GM08714 (cell line): Measurements from ENCODE around the gene LRRC70.
"Not testable (repeated sequence)": the region's sequence is repeated elsewhere in the genome, so short reads cannot be mapped to it uniquely, and the experiment has no call there.

ENCODE experiments used
- H3K4me3 ChIP-seq: fragments of 200-500 bp; sonication (Bioruptor generic); 2 replicates; pipeline ENCODE4 v1.5.1; 2014; ENCODE audit warnings: mild to moderate bottlenecking, low read length, inconsistent platforms
- ZNF274 ChIP-seq: IDR thresholded peaks from 2 replicates; pipeline ENCODE4 v1.6.1; 2012; ENCODE audit warnings: mild to moderate bottlenecking, low read depth, low read length

LRRC70 gene

DNA sequence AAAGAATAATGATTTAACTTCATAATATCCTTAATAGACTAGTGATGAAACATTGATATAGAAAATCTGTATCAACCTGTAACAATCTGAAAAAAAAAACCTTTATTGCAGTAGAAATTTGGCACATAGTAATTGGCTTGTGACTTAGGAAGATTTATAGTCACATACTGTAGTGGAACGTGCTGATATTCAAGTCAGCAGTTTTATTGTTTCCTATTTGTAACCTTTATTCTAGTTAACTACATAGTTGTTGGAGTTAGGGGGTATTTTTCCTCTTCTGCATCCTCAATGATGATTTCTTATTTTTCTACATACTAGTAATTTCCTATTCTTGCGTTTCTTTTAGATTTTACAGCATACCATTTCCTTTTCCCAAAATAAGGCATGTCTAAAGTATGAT lies 14.5 kb upstream of the LRRC70 start:
- no peak overlapping the region for H3K4me3 ChIP-seq
- TF ChIP-seq ZNF274 = no peak

DNA sequence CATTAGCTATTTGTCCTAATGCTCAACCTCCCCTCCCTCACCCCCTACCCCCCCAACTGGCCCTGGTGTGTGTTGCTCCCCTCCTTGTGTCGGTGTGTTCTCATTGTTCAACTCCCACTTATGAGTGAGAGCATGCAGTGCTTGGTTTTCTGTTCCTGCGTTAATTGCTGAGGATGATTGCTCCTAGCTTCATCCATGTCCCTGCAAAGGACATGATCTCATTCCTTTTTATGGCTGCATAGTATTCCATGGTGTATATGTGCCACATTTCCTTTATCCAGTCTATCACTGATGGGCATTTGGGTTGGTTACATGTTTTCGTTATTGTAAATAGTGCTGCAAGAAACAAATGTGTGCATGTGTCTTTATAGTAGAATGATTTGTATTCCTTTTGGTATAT lies 12.9 kb upstream of the LRRC70 start:
- H3K4me3 ChIP-seq = not testable (repeated sequence)

DNA sequence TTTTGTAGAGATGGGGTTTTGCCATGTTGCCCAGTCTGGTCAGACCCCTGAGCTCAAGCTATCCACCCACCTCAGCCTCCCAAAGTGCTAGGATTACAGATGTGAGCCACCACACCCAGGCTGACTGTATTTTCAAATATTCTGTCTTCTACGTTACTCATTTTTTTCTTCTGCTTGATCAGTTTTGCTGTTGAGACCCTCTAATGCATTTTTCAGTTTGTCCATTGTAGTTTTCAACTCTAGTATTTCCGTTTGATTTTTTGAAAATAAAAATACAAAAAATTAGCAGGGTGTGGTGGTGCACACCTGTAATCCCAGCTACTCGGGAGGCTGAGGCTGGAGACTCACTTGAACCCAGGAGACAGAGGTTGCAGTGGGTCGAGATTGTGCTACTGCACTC lies 10.5 kb upstream of the LRRC70 start:
- no peak for TF ChIP-seq ZNF274
- H3K4me3 ChIP-seq = no peak overlapping the region

DNA sequence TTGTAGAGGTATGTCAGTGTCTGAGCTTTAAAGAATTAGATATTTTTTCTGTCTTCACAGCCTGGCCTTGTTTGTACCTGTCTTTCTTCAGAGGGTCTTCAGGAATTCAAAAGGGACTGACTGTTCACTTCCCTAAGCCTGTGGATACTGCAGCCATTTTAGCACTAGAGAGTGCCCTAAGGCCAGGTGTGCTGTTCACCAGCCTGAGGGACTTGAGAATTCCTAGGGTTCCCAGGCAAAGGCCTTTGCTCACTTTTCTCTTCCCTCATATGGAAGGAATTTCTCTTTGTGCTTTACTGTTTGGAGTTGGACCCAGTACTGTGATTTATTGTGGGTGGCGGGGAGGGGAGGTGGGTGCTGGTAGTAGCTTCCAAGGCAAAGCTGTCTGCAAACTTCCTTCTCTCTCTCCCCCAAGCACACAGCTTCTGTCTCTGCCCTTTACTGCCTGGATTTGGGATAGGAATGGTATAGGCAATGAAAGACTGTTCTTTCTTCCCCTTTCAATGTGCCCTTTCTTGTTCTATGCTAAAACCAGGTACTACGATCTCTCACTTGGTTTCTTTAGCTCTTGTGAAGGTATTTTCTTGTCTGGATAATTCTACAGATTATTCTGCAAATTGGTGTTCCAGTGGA lies 9.7 kb upstream of the LRRC70 start:
- TF ChIP-seq ZNF274 = no peak
- no peak overlapping the region for H3K4me3 ChIP-seq

DNA sequence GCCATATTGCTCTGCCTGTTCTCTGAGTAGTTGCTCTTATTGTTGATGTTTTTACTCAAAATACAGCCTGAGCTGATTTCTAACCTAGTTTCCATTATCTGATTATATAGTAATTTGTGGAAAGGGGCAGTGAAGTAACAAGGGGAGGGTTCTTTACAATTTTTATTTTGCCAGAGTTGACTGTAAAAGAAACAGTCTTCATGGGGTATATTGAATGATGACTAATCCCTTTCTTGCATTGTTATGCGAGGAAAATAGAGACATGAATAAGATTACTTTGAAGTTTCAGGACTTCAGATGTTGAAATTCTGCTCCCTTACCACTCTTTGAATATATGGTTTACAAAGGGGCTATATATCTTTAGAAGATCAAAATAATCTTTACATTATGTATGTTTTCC lies 9.1 kb upstream of the LRRC70 start:
- no peak for TF ChIP-seq ZNF274
- H3K4me3 ChIP-seq = no peak overlapping the region

DNA sequence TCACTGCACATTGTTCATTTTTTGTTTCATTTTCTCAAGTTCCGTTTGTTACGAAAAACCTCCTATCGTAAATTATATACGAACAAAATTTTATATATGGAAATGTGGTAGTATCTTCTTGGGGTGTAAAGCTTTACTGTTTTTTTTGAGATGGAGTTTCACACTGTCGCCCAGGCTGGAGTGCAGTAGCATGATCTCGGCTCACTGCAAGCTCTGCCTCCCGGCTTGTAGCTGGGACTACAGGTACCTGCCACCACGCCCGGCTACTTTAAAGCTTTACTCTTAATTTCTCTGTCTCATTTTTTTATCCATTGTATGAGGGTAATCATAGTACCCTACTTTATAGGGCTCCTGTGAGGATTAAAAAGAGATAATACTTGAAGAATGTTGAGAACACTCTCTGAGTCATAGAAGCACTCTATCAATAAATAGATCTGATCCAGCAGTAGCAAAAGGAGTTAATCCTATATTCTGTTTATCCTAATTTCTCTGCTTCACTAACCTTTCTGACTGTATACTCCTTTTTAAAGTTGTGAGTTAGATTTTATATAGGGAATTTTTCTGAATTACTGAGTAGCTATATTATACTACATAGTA lies 5.6 kb upstream of the LRRC70 start:
- peak overlapping the region; percentile 48; the same call in 1 of the 2 replicates for H3K4me3 ChIP-seq
- TF ChIP-seq ZNF274 = no peak

DNA sequence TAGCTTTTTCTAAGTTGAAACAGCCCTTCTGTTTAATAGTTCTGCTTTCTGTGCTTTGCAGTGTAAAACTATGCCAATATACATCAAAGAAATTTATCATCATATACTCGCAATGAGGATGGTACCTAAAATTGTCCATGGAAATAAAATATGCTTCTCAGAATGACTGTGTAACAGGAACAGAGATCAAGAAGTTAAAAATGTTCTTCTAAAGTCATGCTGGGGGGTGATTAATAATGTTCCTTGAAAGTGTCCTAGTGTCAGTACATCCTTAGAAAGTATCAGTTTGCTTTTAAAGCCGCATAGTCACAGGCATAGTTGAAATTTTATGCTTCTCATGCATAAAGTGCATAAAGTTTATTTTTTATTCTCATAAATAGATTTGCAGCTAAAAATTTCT lies 4.0 kb upstream of the LRRC70 start:
- no peak overlapping the region for H3K4me3 ChIP-seq
- TF ChIP-seq ZNF274 = no peak

DNA sequence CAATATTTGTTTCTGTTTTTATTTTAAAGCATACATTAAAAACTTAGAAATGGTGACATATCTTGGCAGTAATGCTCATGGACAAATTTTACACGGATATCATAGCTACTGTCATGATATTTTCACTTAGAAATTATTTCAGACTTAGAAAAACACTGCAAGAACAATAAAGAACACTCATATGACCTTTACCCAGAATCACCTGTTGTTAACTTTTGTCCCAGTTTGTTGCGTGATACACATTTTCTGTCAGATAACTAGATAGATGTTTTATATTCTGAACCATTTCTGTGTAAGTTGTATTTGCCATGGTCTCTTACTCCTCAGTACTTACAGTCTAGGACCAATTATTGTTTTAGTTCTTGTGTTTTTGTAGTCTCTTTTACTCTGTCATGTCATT lies 3.6 kb upstream of the LRRC70 start:
- no peak for TF ChIP-seq ZNF274
- no peak overlapping the region for H3K4me3 ChIP-seq

DNA sequence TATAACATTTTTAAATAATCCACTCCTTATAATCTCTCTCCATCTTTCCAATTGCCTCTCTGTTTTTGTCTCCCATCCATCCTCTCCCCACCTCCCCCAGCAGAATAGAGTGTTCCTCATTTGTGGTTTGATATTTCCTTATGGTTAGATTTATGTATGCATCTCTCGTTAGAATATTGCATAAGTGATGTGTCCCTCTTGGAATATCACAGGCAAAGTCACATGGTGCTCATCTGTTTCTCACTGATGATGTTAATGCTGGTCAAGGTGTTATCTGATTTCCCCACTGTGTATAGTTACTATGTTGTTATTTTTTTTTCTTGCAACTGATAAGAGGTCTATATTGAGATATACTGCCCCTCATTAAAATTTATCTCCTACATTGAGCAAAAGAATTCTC lies 3.1 kb upstream of the LRRC70 start:
- TF ChIP-seq ZNF274 = no peak
- no peak overlapping the region for H3K4me3 ChIP-seq

DNA sequence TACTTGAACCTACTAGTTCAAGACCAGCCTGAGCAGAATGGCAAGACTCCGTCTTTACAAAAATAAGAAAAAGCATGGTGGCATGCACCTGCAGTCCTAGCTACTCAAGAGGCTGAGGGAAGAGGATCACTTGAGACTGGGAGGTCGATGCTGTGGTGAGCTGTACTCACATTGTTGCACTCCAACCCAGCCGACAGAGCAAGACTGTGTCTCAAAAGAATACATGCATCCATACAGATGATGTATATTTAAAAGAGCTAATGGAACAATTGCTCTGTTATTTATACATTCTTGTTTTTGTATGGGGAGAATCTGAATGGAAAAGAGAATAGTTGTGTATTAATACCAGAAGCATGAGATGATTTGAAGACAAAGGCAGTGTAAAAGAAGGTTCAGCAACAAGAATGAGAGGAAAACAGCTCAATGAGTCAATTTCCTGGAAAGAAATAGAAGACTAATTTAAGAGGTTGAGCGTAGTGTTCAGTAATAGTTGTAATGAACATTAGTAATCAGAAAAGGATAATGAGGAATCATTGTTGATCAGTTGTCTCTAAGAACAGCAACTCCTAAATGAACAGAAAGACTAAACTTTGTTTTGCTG lies 1.9 kb upstream of the LRRC70 start:
- H3K4me3 ChIP-seq = no peak overlapping the region
- no peak for TF ChIP-seq ZNF274

DNA sequence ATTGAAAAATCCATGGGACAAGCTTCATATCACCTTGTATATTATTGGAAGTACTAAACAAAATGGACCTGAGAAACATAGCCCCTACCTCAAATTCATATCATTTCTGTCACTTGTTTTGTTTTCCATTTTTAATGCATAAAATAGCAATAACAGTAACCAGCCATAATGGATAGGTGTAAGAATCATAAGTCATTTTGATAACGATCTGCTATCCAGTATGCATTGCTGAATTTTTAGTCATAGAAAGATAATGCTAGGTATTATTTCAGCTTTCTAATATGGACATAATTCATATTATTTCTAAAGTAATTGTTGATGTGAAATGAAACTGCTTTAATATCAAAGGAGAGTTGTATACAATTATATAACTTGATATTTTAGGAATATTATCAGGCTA lies 1.1 kb upstream of the LRRC70 start:
- TF ChIP-seq ZNF274 = no peak
- no peak overlapping the region for H3K4me3 ChIP-seq

DNA sequence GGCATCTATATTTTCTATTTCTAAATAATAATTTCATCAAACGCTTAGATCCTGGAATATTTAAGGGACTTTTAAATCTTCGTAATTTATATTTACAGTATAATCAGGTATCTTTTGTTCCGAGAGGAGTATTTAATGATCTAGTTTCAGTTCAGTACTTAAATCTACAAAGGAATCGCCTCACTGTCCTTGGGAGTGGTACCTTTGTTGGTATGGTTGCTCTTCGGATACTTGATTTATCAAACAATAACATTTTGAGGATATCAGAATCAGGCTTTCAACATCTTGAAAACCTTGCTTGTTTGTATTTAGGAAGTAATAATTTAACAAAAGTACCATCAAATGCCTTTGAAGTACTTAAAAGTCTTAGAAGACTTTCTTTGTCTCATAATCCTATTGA lies 1.1 kb downstream of the LRRC70 start:
- no peak overlapping the region for H3K4me3 ChIP-seq
- no peak for TF ChIP-seq ZNF274

DNA sequence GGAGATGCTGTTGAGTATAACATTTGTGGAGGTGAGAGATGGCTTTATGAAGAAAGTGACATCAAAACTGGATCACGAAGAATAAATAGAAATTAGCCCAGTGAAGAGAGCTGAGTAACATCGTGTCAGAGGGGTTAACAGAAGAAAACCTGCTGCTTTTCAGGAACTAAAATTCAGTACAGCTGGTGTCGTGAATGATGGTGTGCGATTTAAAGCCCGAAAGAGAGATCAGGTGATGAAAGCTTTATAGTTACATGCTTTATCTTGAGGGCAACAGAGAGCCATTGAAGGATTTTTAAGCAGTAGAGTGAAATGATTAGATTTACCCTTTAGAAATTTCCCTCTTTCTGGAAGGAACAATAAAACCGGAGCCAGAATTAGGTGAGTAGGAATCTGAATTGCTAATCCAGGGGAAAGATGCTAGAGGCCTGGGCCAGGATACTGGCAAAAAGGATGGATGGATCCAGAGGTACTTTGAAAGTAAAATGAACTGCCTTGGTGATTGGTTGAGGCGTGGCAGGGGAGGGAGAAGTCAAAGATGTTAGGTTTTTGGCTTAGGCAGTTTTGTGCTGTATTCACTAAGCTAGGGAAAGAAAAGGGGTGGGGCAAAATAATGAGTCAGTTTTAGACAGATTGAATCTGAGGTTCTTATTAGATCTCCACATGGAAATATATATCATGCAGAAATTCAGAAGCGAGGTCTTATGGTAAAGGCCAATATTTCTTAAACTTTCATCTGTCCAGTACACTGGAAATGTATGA lies 3.4 kb downstream of the LRRC70 start:
- no peak overlapping the region for H3K4me3 ChIP-seq
- no peak for TF ChIP-seq ZNF274

DNA sequence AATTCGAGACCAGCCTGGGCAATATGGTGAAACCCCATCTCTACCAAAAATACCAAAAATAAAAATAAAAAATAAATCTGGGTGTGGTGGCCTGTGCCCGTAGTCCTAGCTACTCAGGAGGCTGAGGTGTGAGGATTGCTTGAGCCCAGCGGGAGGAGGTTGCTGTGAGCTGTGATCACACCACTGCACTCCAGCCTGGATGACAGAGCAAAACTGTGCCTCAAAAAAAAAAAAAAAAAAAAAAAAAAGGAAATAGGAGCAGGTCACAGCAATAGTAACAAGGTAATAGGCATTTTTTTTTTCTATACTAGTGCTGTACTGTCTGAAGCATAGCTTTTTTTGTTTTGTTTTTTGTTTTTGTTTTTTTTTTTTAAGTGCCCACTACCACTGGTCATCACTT lies 5.8 kb downstream of the LRRC70 start:
- no peak overlapping the region for H3K4me3 ChIP-seq
- no peak for TF ChIP-seq ZNF274

DNA sequence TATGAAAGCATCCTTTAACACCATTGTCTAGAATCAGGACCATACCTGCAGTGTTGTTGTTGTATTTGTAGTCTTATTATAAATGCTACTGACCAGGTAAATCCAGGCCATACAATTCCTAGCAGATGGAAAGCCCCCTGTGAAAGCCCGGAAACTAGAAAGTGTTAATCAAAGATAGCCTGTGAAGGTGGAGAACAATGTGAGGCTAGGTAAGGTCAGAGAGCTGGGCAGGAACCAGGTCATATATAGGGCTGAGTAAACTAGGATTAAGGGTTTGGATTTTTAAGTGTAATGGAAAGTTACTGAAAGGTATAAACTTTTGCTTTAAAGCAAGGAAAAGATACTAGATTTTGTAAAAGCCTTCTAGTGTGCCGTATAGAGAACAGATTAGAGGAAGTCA lies 6.7 kb downstream of the LRRC70 start:
- no peak for TF ChIP-seq ZNF274
- H3K4me3 ChIP-seq = no peak overlapping the region
